Measurements from ENCODE around the gene RFX2.

GRCh38 chr19:6033744-6034264, 76.5 kb downstream of the RFX2 start:
- no peak for TF ChIP-seq TRIM24 (IDR thresholded peaks at IDR 0.05)
- no peak for TF ChIP-seq MYNN (IDR thresholded peaks at IDR 0.05)
- no peak for TF ChIP-seq MYNN (CRISPR knock-in tag; IDR thresholded peaks at IDR 0.05)
- no peak for TF ChIP-seq POLR2A (conservative IDR thresholded peaks at IDR 0.05)
- no peak for TF ChIP-seq FOXK1 (CRISPR knock-in tag; IDR thresholded peaks at IDR 0.05; ENCODE audit: borderline replicate concordance)
- TF ChIP-seq SMAD1 (IDR thresholded peaks at IDR 0.05; ENCODE audit: low read depth, low read length, partially characterized antibody): no peak
